Mammary epithelial cell (primary cell): ENCODE results near the gene NLGN1.

Experiments
- CTCF ChIP-seq, 2 donors: IDR thresholded peaks in 1 of 2; conservative IDR thresholded peaks in 1 of 2; 2 replicates each; pipeline ENCODE4 v1.5.1; 2011 to 2012; ENCODE audit warnings: inconsistent platforms in 2 of 2, low read length in 2 of 2, mild to moderate bottlenecking in 2 of 2, control low read depth in 1 of 2, low read depth in 1 of 2; ENCODE audit not compliant: insufficient read depth in 1 of 2; ENCODE audit errors: extremely low read depth in 1 of 2
- EZH2 ChIP-seq: IDR thresholded peaks from 2 replicates; pipeline ENCODE4 v1.6.1; 2012; ENCODE audit warnings: low read length, inconsistent platforms, borderline replicate concordance

- TF ChIP-seq CTCF (conservative IDR thresholded peaks at IDR 0.05 in 1 of 2, IDR thresholded peaks at IDR 0.05 in 1 of 2; ENCODE audit: extremely low read depth in 1 of 2, insufficient read depth in 1 of 2, low read depth in 1 of 2, low read length in 2 of 2) (no peak), EZH2 (no peak)
Measured at GRCh38 chr3:173618703-173619102, 221.2 kb downstream of the NLGN1 start.
